Endothelial cell of umbilical vein (primary cell): Measurements from ENCODE around the gene IL10RA. TPM values are rescaled to one million over a fixed set of nuclear protein-coding genes. Genes with fewer than 3 reads are reported as not detected.

Source experiments
- BruUV-seq: library from RNA; stranded (reverse); fragments of 400-500 nt; replicated peaks from 2 replicates; lab custom pipeline; 2021; lab: Mats Ljungman, UMichigan
- CTCF ChIA-PET: fragments of 300-600, 350-600 bp; sonication (Branson Sonifier 250); formaldehyde crosslinking; loops from one replicate; lab custom pipeline; 2021; ENCODE audit warnings: antibody characterized with exemption, inconsistent platforms; lab: Charles Lee
- POLR2A ChIA-PET: fragments of 300-600, 350-600 bp; sonication (Branson Sonifier 250); formaldehyde crosslinking; loops from one replicate; lab custom pipeline; 2021; ENCODE audit warnings: antibody characterized with exemption, inconsistent platforms; lab: Charles Lee
- DNase-seq: peaks from one replicate; pipeline ENCODE4 v3.0.0-alpha.2; 2011; ENCODE audit warnings: low read depth, low spot score
- FAIRE-seq: peaks from 2 replicates; lab custom pipeline; 2011; peaks lifted over from hg19 to GRCh38; lab: Jason Lieb, UNC
- H2AFZ ChIP-seq: 2 replicates; pipeline ENCODE4 v1.6.0; 2012; ENCODE audit warnings: low read depth, low read length, control low read depth, inconsistent platforms
- H3K27ac ChIP-seq: 2 replicates; pipeline ENCODE4 v1.5.1; 2011; ENCODE audit warnings: low read depth, mild to moderate bottlenecking, control low read depth, low read length, moderate library complexity; ENCODE audit not compliant: insufficient read depth
- H3K27me3 ChIP-seq, 2 experiments: 2 replicates each; pipeline versions ENCODE4 v1.6.0 to v1.6.1; 2011; ENCODE audit warnings: low read length in 2 of 2, mixed read lengths in 1 of 2; ENCODE audit not compliant: control insufficient read depth in 2 of 2, insufficient read depth in 2 of 2
- H3K36me3 ChIP-seq, 2 experiments: 2 replicates in 1 of 2; 3 replicates in 1 of 2; pipeline ENCODE4 v1.5.1; 2011; ENCODE audit warnings: low read length in 2 of 2, mild to moderate bottlenecking in 1 of 2, moderate library complexity in 1 of 2; ENCODE audit not compliant: control insufficient read depth in 2 of 2, insufficient read depth in 2 of 2; ENCODE audit errors: extremely low read depth in 1 of 2
- H3K4me1 ChIP-seq: 3 replicates; pipeline ENCODE4 v1.5.1; 2011; ENCODE audit warnings: mild to moderate bottlenecking, low read length; ENCODE audit not compliant: control insufficient read depth, insufficient read depth; ENCODE audit errors: extremely low read depth
- H3K4me2 ChIP-seq: 2 replicates; pipeline ENCODE4 v1.6.1; 2011; ENCODE audit warnings: low read length, control low read depth, mixed read lengths; ENCODE audit not compliant: insufficient read depth
- H3K4me3 ChIP-seq, 3 experiments: fragments of 200-600 bp in 1 of 3; sonication (generic), shearing (Covaris generic) in 1 of 3; replicated peaks in 1 of 3; 2 replicates each; pipeline ENCODE4 v1.5.1; 2011 to 2016; ENCODE audit warnings: control low read depth in 3 of 3, low read length in 3 of 3, mild to moderate bottlenecking in 2 of 3, inconsistent platforms in 1 of 3, low read depth in 1 of 3, moderate library complexity in 1 of 3; ENCODE audit not compliant: insufficient read depth in 1 of 3
- H3K79me2 ChIP-seq: 2 replicates; pipeline ENCODE4 v1.6.0; 2012; ENCODE audit warnings: low read length, inconsistent platforms; ENCODE audit not compliant: control insufficient read depth, insufficient read depth
- H3K9ac ChIP-seq: replicated peaks from 2 replicates; pipeline ENCODE3; 2011; ENCODE audit warnings: low read length, control low read depth; ENCODE audit not compliant: insufficient read depth; ENCODE audit errors: extremely low read depth
- H3K9me1 ChIP-seq: replicated peaks from 3 replicates; pipeline ENCODE4 v1.6.0; 2011; ENCODE audit warnings: mild to moderate bottlenecking, low read length; ENCODE audit not compliant: control insufficient read depth, insufficient read depth; ENCODE audit errors: extremely low read depth
- H3K9me3 ChIP-seq: replicated peaks from 2 replicates; pipeline ENCODE4 v1.5.1; 2012; ENCODE audit warnings: low read length, inconsistent platforms; ENCODE audit not compliant: control insufficient read depth, insufficient read depth
- H4K20me1 ChIP-seq: replicated peaks from 2 replicates; pipeline ENCODE3; 2011; ENCODE audit warnings: mild to moderate bottlenecking, low read length; ENCODE audit not compliant: control insufficient read depth, insufficient read depth; ENCODE audit errors: extremely low read depth
- EZH2 ChIP-seq: IDR thresholded peaks from 2 replicates; pipeline ENCODE4 v1.6.1; 2012; ENCODE audit warnings: borderline replicate concordance, low read depth, mild to moderate bottlenecking, moderate library complexity, low read length, inconsistent platforms; ENCODE audit not compliant: severe bottlenecking
- FOS ChIP-seq: IDR thresholded peaks from 2 replicates; pipeline ENCODE4 v1.6.1; 2011; ENCODE audit warnings: mild to moderate bottlenecking, low read length, moderate library complexity, borderline replicate concordance; ENCODE audit not compliant: insufficient read depth
- GATA2 ChIP-seq: IDR thresholded peaks from 2 replicates; pipeline ENCODE4 v1.7.0; 2011; ENCODE audit warnings: low read depth, mild to moderate bottlenecking, moderate library complexity, mixed read lengths, low read length; ENCODE audit not compliant: insufficient read length, insufficient read depth
- JUN ChIP-seq: IDR thresholded peaks from 2 replicates; pipeline ENCODE4 v1.6.1; 2011; ENCODE audit warnings: borderline replicate concordance, low read depth; ENCODE audit not compliant: insufficient read length, insufficient read depth
- MYC ChIP-seq: IDR thresholded peaks from one replicate; pipeline ENCODE4 v1.6.1; 2011; ENCODE audit warnings: mild to moderate bottlenecking, low read depth, low read length
- POLR2A ChIP-seq: IDR thresholded peaks from 2 replicates; pipeline ENCODE4 v1.6.1; 2012; ENCODE audit warnings: low read depth, mild to moderate bottlenecking, control low read depth, low read length
- POLR2AphosphoS5 ChIP-seq: IDR thresholded peaks from 2 replicates; pipeline ENCODE4 v1.6.1; 2012; ENCODE audit warnings: low read depth, mild to moderate bottlenecking, control low read depth, low read length, moderate library complexity; ENCODE audit not compliant: insufficient read depth
- dilution Hi-C: fragments of 300-500 bp; cut with MboI; formaldehyde crosslinking; loops from one replicate; pipeline ENCODE4 v1.15.0; 2019; ENCODE audit warnings: low sequenced_read_pairs; ENCODE audit not compliant: extremely low pct_ligation_motif_present
- intact Hi-C: fragments of 100-400 bp; cut with micrococcal nuclease; formaldehyde crosslinking; loops from one replicate; pipeline ENCODE4 v1.10.0; 2022
- polyA plus RNA-seq, 4 experiments: library from polyadenylated mRNA; depleted of rRNA in 3 of 4; stranded (reverse) in 3 of 4; unstranded in 1 of 4; fragments of >200 nt; gene quantifications; 2 replicates each; pipeline versions ENCODE4 v1.2.1 to v1.2.3, GENCODE V29; 2011 to 2012; ENCODE audit warnings: missing spikeins in 1 of 4
- total RNA-seq: library from RNA; stranded (reverse); gene quantifications from 2 replicates; pipeline ENCODE4 v1.2.3, GENCODE V29; 2021
- TF ChIP-seq, protein P1 (sequence below), 2 donors: IDR thresholded peaks; 1 replicate in 1 of 2; 2 replicates in 1 of 2; pipeline ENCODE4 v1.5.1; 2011; ENCODE audit warnings: low read length in 2 of 2, mild to moderate bottlenecking in 2 of 2, moderate library complexity in 2 of 2, control low read depth in 1 of 2, inconsistent platforms in 1 of 2, low read depth in 1 of 2; ENCODE audit not compliant: insufficient read depth in 1 of 2; ENCODE audit errors: extremely low read depth in 1 of 2
- TF ChIP-seq, protein P2 (sequence below): IDR thresholded peaks from 2 replicates; pipeline ENCODE4 v1.6.1; 2011; ENCODE audit not compliant: insufficient read depth, insufficient read length

Gene IL10RA
- total and polyA plus RNA-seq, 2 donors (not counting 3 experiments of a cell fraction or from before 2014, with no cell fraction given), result 0.04 TPM; not detected in 1

DNA sequence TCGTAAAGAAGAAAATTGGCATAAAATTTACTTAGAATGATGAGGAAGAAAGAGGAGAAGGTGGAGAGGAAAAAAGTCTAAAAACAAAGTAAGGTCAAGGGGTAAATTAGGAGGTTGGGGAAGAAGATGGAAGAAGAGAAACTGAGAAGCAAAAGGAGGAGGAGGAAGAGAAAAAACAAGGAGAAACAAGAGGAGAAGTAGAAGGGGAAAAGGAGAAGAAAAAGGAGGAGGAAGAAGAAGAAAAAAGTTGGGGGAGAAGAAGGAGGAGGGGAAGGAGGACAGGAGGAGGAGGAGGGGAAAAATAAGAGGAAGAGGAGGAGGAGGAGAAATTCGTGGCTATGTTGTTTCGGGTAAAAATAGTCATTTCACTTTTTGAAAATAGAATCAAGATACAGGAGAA lies 42.4 kb downstream of the IL10RA start:
- Histone ChIP-seq H3K27ac (no peak overlapping the region), H2AFZ (no peak overlapping the region), H3K4me1 (no peaks in the 10 kb centered on the region), H3K36me3 (no peaks in the 10 kb centered on the region), H3K4me2 (no peak overlapping the region), H3K27me3 (no peaks in the 10 kb centered on the region), H3K9me3 (no peaks in the 10 kb centered on the region), H4K20me1 (no peaks in the 10 kb centered on the region), H3K4me3 (no peak overlapping the region), H3K9ac (no peak overlapping the region), H3K79me2 (no peaks in the 10 kb centered on the region), H3K9me1 (no peaks in the 10 kb centered on the region)
- intact Hi-C loops (no loop called here), dilution Hi-C loops (no loop called here)
- DNase-seq (no peak), FAIRE-seq (no peak)
- ChIA-PET CTCF (interaction anchor here (1.4 kb wide), 1 partner anchor 25 kb away, joined by 3 read pairs; no protein-coding TSS in a partner anchor), POLR2A (no interaction called here)
- TF ChIP-seq FOS, result no peak
- TF ChIP-seq GATA2, result no peak
- TF ChIP-seq POLR2AphosphoS5, result no peak
- TF ChIP-seq JUN, result no peak
- TF ChIP-seq, protein P1, sequence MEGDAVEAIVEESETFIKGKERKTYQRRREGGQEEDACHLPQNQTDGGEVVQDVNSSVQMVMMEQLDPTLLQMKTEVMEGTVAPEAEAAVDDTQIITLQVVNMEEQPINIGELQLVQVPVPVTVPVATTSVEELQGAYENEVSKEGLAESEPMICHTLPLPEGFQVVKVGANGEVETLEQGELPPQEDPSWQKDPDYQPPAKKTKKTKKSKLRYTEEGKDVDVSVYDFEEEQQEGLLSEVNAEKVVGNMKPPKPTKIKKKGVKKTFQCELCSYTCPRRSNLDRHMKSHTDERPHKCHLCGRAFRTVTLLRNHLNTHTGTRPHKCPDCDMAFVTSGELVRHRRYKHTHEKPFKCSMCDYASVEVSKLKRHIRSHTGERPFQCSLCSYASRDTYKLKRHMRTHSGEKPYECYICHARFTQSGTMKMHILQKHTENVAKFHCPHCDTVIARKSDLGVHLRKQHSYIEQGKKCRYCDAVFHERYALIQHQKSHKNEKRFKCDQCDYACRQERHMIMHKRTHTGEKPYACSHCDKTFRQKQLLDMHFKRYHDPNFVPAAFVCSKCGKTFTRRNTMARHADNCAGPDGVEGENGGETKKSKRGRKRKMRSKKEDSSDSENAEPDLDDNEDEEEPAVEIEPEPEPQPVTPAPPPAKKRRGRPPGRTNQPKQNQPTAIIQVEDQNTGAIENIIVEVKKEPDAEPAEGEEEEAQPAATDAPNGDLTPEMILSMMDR (IDR thresholded peaks at IDR 0.05; ENCODE audit: extremely low read depth in 1 of 2, insufficient read depth in 1 of 2, low read depth in 1 of 2, low read length in 2 of 2), result no peak
- TF ChIP-seq EZH2, result no peak
- TF ChIP-seq POLR2A, result no peak
- TF ChIP-seq, protein P2, sequence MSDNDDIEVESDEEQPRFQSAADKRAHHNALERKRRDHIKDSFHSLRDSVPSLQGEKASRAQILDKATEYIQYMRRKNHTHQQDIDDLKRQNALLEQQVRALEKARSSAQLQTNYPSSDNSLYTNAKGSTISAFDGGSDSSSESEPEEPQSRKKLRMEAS, result no peak
- no peak for TF ChIP-seq MYC
- BruUV-seq, result no TSS peak
